Measurements from ENCODE around the gene HAPLN1. TPM values are rescaled to one million over a fixed set of nuclear protein-coding genes. Genes with fewer than 3 reads are reported as not detected.

Gene HAPLN1
- polyA plus RNA-seq, 1 of the 3 experiments (the other 2 are of a cell fraction): 0.30 TPM

- ChIA-PET POLR2A (no interaction called here), CTCF (interaction anchor here (1.3 kb wide), 1 partner anchor 17 kb away, joined by 3 read pairs; no protein-coding TSS in a partner anchor)
- 90% methylated on average over 4 of the region's 4 CpGs for WGBS (ENCODE audit: low lambda C conversion rate)
- Histone ChIP-seq H3K79me2 (ENCODE audit: insufficient read depth) (no peaks in the 10 kb centered on the region), H3K9ac (no peak overlapping the region), H3K4me2 (no peak overlapping the region), H3K9me3 (no peaks in the 10 kb centered on the region), H3K36me3 (replicated peaks in 1 of 2; ENCODE audit: control insufficient read depth in 1 of 2, insufficient read depth in 2 of 2, low read length in 1 of 2) (no peaks in the 10 kb centered on the region), H3K27ac (ENCODE audit: low read depth in 2 of 2, low read length in 1 of 2) (no peak overlapping the region), H3K27me3 (ENCODE audit: insufficient read depth) (no peaks in the 10 kb centered on the region), H4K20me1 (ENCODE audit: insufficient read depth) (no peaks in the 10 kb centered on the region), H3K4me1 (ENCODE audit: control insufficient read depth in 1 of 2, insufficient read depth in 2 of 2, low read depth in 1 of 2, low read length in 1 of 2) (no peaks in the 10 kb centered on the region), H3K4me3 (ENCODE audit: low read depth in 2 of 2, low read length in 1 of 2) (no peak overlapping the region), H2AFZ (ENCODE audit: low read depth) (no peak overlapping the region), H3K9me2 (no peaks in the 10 kb centered on the region), H3F3A (replicated peaks; ENCODE audit: insufficient read depth) (peaks cover 27% of the 10 kb centered on the region)
- TF ChIP-seq MXI1 (IDR thresholded peaks at IDR 0.05; ENCODE audit: low read depth, low read length): no peak
- TF ChIP-seq FOSL2 (IDR thresholded peaks at IDR 0.05; ENCODE audit: borderline replicate concordance, low read depth): no peak
- no peak for TF ChIP-seq NFIC (IDR thresholded peaks at IDR 0.05; ENCODE audit: borderline replicate concordance)
- no peak for TF ChIP-seq IRF3 (IDR thresholded peaks at IDR 0.05; ENCODE audit: low read depth, low read length)
- TF ChIP-seq FOXJ3 (CRISPR knock-in tag; IDR thresholded peaks at IDR 0.05): no peak
- TF ChIP-seq CTCF (IDR thresholded peaks at IDR 0.05): no peak
- no peak for TF ChIP-seq ZBTB33 (IDR thresholded peaks at IDR 0.05; ENCODE audit: borderline replicate concordance, low read depth)
- TF ChIP-seq SIN3A (IDR thresholded peaks at IDR 0.05; ENCODE audit: borderline replicate concordance, low read depth, low read length): no peak
- no peak for TF ChIP-seq RCOR1 (IDR thresholded peaks at IDR 0.05; ENCODE audit: low read length)
- TF ChIP-seq FOXM1 (IDR thresholded peaks at IDR 0.05; ENCODE audit: low read depth): no peak
- no peak for TF ChIP-seq POLR2AphosphoS5 (IDR thresholded peaks at IDR 0.05; ENCODE audit: low read depth, low read length)
- TF ChIP-seq REST (IDR thresholded peaks at IDR 0.05; ENCODE audit: low read depth, low read length): no peak
- no peak for TF ChIP-seq NRF1 (IDR thresholded peaks at IDR 0.05; ENCODE audit: low read depth, low read length)
- no peak for TF ChIP-seq TCF12 (IDR thresholded peaks at IDR 0.05)
- no peak for TF ChIP-seq MEF2A (IDR thresholded peaks at IDR 0.05; ENCODE audit: borderline replicate concordance, low read depth)
- no peak for TF ChIP-seq RXRA (IDR thresholded peaks at IDR 0.05; ENCODE audit: borderline replicate concordance, low read depth)
- TF ChIP-seq ELF1 (IDR thresholded peaks at IDR 0.05): no peak
- TF ChIP-seq PBX3 (IDR thresholded peaks at IDR 0.05): no peak
- no peak for TF ChIP-seq RAD21 (IDR thresholded peaks at IDR 0.05; ENCODE audit: low read length)
- no peak for TF ChIP-seq GATA2 (CRISPR knock-in tag; IDR thresholded peaks at IDR 0.05)
- no peak for DNase-seq
Measured at GRCh38 chr5:83590966-83591365, 129.7 kb downstream of the HAPLN1 start.

All from SK-N-SH (cell line).